ENCODE data around the gene RAI1.
"Not testable (repeated sequence)": the region's sequence is repeated elsewhere in the genome, so short reads cannot be mapped to it uniquely, and the experiment has no call there.

Gene RAI1

DNA sequence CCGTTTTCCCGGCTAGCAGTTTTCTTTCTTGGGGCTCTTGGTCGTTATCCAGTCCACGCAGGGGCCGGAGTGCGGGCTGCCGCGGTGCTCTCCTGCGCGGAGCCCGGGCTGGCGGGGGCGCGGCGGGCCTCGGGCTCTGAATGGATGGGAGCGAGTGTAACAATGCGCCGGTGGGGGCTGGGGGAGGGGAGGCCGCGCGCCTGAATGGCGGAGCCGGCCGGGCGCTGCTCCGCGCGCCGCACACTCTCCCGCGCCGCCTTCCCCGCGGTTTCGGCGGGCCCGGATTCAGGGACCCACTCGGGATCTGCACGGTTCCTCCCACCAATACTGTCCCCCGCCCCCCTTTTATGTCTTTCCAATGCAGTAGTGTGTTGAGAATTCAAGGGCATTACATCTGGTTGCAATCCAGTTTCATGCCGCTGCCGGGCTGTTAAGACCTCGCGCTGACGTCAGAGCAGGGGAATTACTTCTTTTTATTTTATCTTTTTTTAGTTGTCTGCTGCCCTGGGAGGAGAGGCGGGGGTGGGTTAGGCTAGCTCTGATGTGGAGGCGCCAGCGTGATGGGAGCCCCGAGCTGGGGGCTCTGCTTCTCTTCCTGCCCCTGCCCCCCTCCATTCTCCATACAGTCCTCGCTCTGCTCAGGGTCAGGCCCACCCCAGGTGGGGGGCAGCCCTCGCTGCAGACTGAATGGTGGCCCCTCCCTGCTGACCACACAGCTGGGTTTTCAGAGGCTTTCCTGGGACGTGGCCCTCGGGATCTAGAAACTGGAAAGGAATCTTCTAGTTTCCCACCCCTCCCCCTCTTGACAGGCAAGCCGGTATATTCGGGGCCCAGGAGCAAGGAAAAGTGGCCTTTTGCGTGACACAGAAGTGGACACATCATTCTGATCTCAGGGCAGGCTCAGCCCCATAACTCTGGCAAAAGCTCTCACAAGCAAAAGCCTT is 1.8 kb downstream of the RAI1 start:
- peak; percentile 78 for DNase-seq

- no peak for DNase-seq
These were observed 2.6 kb downstream of the RAI1 start for GRCh38 chr17:17683710-17684365.

GRCh38 chr17:17684906-17685774 is 3.9 kb downstream of the RAI1 start:
- no peak for DNase-seq

DNA sequence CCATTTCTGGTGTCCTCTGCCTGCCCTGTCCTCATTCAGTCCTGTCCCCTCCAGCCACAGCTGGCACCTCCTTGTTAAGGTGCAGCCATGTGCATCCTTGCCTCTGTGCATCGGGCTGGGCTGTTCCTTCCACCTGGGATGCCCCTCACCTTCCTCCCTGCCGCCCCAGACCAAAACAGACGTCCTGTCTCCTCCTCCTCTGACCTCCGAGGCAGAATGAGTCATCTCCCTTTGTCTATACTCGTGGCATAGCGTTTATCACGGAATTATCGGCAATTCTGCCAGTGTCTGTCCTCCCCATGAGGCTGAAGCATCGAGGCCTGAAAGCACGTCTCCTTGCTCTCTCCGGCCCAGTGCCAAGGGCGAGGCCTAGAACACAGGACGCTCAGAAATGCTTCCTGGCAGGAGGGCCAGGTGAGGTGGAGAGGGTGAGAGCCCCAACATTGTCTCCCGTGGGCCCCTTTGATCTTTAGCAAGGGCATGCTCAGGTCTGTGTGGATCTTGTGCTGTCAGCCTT is 4.6 kb downstream of the RAI1 start:
- DNase-seq: no peak

DNA sequence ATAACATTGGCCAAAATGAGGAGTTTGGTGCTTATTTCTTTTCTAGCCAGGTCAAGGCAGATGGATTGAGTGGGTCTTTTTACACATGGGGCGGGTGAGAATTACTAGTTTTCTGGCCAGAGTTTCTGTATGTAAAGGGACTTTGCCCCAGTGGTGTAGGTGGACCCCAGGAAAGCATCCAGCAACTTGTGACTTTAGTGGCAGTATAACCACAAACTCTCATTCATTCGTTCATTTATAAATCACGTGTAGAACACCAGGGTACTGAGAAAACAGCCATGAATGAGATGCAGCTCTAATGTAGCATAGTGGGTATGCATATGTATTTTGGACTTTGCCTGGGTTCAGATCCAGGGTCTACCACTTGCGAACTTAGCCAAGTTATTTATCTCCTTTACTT is 8.1 kb downstream of the RAI1 start:
- DNase-seq: no peak

DNA sequence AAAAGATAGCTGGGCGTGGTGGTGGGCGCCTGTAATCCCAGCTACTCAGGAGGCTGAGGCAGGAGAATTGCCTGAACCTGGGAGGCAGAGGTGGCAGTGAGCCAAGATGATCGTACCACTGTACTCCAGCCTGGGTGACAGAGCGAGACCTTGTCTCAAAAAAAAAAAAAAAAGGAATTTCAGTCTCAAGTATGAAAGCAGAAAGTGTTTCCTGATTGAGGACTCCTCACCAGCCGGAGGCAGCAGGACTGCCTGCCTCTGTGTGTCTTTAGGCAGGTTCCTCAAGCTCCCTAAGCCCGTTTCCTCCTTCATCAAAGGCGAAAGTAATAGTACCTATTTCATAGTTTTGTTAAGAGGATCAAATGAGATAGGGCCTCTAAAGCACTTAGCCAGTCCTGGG is 9.0 kb downstream of the RAI1 start:
- DNase-seq: not testable (repeated sequence)

DNA sequence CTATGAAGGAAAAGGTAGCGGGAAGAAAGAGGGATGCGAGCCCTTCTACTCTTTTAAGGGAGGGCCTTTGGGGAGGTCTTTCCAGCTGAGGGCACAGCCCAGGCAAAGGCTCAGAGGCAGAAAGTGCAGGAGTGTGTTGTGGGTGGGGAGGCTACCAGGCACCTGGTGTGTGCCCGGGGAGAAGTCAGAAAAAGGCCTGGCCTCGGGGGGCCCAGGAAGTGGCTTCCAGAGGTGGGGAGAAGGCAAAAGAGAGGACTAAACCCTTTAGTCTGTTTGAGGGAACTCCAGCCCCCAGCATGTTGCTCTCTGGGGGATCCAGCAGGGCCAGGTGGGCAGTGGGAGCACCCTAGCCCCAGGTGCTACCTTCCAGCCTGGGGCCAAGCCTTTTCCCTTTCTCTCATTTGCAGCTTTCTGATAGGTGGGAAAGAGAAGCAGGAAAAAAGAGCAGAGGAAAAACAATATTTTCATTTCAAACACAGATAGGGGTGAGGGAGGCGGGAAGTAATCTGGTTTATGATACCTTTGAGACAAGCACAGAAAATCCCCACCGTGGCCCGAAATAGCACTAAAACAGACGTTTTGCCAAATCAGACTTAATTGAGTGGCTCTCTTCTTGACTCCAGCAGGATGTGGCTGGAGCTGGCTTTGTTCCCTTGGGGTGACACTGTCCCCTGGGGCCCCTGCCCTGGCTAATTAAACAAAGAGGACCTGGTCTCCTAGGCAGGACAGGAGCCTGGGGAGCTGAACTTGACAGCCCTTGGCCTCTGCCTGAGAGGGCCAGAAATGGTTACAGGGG is 10.4 kb downstream of the RAI1 start:
- DNase-seq: no peak

GRCh38 chr17:17692353-17693252 is 11.3 kb downstream of the RAI1 start:
- DNase-seq: no peak

DNA sequence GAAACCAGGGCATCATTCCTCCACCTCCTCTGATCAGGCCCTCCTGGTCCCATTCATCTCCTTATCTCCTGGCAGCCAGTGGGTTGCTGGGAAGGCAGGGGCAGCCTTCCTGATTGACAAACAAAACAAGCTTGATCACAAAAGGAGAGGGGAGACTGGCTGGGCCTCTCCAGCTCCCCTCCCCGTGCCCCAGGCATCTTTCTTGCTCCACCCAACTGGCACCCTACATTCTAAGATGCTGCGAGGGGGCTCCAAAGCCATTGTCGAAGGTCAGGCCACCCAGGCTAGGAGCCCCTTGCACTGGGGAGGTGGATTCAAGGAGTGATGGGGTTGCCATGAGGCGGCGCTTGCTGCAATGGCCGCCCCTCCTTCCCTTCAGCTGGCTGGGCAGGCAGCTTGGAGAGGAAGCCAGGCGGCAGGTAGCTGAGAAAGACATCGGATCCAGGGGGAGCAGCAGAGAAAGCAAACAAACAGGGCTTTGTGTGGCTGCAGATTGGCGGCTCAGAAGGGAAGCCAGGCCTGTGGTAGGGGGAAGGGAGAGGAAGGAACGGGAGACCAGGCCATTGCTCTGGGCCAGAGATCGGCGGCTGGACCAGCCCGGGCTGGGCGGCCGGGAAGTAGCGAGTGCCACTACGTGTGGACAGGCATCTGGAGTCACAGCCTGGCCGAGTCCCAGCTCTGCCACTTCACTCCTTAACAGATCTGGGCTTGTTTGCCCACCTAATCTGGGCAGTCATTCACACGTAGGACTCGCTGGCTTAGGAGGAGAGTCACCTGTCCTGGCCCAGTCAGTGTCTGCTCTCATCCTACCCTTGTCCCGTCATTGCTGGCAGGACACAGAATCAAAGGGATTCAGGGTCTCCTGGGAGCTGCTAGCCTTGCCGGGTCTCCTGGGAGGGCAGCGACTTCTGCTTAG is 12.3 kb downstream of the RAI1 start:
- no peak for DNase-seq

- DNase-seq: peak; percentile 72
These were observed 13.2 kb downstream of the RAI1 start for GRCh38 chr17:17694169-17695081.

DNA sequence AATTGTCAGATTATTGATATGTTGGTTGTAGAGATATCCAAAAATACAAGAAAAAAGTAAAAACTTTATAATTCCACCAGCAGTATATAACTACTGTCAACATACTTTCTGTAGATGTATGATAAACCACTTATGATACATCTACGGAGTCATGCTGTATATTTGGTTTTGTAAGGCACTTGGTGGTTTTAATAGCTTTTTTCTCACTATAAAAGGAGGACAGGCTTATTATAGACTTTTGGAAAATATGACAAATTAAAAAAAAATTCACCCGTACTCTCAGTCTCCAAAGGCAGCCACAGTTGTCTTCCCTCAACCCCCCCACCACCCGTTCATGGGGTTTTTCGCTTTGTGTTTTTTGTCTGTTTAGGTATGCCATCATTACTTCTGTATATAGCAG is 14.8 kb downstream of the RAI1 start:
- DNase-seq: no peak

- DNase-seq: no peak
These were observed 15.8 kb downstream of the RAI1 start for GRCh38 chr17:17696882-17697633.

DNA sequence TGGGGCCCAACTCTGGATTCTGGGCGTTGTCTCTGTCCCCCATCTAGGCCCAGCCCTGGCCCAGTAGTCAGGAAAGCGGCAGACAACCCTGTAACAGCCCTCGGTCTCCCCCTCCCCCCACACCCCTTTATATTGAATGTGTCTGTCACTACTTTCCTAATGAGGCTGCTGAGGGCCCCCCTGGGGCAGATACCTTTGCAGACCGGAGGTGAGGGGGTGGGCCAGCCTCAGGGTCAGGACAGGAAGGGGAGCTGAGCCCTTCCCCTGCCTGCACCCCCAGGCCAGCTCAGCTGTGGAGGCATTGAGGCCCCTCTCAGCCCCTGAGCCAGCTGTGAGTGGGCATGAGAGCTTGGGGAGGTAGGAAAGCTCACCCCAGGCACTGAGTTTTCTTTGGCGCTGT is 17.1 kb downstream of the RAI1 start:
- no peak for DNase-seq

GRCh38 chr17:17698869-17699351 is 17.7 kb downstream of the RAI1 start:
- no peak for DNase-seq

GRCh38 chr17:17699491-17699890 is 18.2 kb downstream of the RAI1 start:
- DNase-seq: no peak

- DNase-seq: no peak
These were observed 19.2 kb downstream of the RAI1 start for GRCh38 chr17:17700251-17700969.

DNA sequence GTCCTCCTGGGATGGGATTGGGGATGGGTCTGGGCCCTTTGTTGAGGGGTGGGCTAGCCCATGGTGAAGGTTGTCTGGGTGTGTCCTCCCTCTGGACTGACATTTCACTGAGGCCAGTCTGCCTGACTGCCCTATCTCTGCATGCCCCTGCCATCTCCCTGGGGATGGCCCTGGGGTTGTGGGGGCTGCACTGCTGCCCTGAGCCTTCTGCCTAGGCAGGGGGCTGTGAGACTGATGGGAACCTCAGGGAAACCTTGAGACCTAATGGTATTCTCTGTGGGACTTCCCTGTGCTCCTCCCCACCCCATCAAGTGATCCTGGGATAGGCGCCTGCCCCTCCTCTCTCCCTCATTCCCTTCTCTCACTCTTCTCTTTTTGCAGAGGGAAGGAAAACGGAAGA is 19.9 kb downstream of the RAI1 start:
- no peak for DNase-seq
